Stimulated activated memory B cell treated with anti-CD40 and anti-IgM and Interleukin-4, amounts not matched to agents 10 μg/mL and 1 μg/mL and 100 μg/mL, for 72 hours (primary cell): ENCODE results near the gene HNF1B.

Source experiments
- ATAC-seq: fragments of 150-1000 bp; cut with Tn5 transposase; 2 replicates; pipeline ENCODE4 v1.10.0; 2021
- H3K27ac Mint-ChIP-seq: one replicate; pipeline ENCODE4 v1.8.0; 2022; ENCODE audit warnings: mild to moderate bottlenecking, mixed read lengths
- H3K27me3 Mint-ChIP-seq: one replicate; pipeline ENCODE4 v1.8.0; 2022; ENCODE audit warnings: mixed read lengths
- H3K36me3 Mint-ChIP-seq: one replicate; pipeline ENCODE4 v1.8.0; 2022; ENCODE audit warnings: mixed read lengths
- H3K4me1 Mint-ChIP-seq: one replicate; pipeline ENCODE4 v1.8.0; 2022; ENCODE audit warnings: mixed read lengths
- H3K4me3 Mint-ChIP-seq: one replicate; pipeline ENCODE4 v1.8.0; 2022; ENCODE audit warnings: mild to moderate bottlenecking, moderate library complexity, mixed read lengths
- H3K9me3 Mint-ChIP-seq: one replicate; pipeline ENCODE4 v1.8.0; 2022; ENCODE audit warnings: mixed read lengths

Gene HNF1B

DNA sequence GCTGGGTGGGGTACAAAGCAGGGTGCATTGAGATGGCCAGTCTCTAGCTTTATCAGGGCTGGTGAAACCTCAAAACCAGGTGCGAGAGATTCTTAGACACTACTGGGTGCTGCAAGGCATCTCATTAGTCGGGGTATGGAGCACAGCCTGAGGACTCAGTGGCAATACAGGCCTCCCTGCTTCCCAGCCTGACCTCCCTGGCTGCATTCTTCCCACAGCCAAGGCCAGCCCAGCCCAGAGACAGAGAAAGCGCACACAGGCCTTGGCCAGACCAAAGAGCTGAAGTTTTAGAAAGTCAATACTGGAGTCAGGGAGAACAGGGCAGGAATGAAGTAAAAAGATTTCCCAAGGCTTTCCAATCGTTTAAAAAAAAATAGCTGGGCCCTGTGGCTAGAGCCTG is 12.5 kb downstream of the HNF1B start:
- ATAC-seq: no peak

DNA sequence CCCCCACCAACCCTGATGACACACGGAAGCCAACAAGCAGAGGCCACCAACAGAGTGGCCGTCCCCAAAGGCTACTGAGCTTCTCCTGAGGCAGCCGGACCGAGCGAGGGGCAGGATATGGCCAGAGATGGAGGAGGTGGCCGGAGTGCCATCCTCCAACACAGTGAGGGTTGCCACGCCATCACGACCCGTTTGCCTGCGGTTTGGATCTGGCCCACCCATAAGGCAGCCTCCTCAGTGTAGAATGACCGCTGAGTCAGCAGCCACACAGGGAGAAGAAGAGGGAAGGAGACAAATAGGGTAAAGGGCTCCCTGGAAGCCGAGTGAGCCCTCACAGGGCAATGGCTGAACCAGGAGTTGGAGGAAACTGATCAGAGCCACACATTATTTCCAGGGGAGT is 13.8 kb downstream of the HNF1B start:
- Mint-ChIP-seq H3K27me3 (peaks cover 2% of the 10 kb centered on the region), H3K4me3 (no peak overlapping the region), H3K4me1 (peaks cover 2% of the 10 kb centered on the region), H3K36me3 (peaks cover 19% of the 10 kb centered on the region), H3K9me3 (no peaks in the 10 kb centered on the region), H3K27ac (no peak overlapping the region)
- ATAC-seq: no peak

More for the DNA sequence above, 12.5 kb downstream of the HNF1B start:
- Mint-ChIP-seq H3K4me1 (peaks cover 7% of the 10 kb centered on the region), H3K9me3 (no peaks in the 10 kb centered on the region), H3K27me3 (peaks cover 14% of the 10 kb centered on the region), H3K4me3 (no peak overlapping the region), H3K36me3 (peaks cover 30% of the 10 kb centered on the region), H3K27ac (no peak overlapping the region)

DNA sequence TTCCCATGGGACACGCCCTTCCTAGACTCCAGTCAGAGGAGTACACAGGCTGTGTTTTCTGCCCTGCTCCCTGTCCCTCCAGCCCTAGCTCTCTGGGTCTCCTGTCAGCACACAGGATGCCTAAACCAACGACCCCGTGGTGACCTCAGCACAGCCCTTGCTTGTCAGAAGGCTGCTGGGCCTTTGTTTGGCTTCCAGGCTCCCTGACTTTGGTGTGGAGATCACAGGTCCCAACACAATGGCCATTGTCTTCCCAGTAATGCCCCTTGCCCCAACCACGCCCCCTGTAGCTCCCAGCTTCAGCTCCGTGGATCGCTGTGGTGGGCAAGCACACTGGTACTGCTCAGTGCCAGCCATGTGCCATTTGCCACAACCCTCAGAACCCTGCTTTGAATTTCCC is 15.0 kb downstream of the HNF1B start:
- no peak for ATAC-seq
- no peaks in the 10 kb centered on the region for H3K9me3 Mint-ChIP-seq
- no peak overlapping the region for H3K27ac Mint-ChIP-seq
- H3K4me3 Mint-ChIP-seq: no peak overlapping the region
- H3K36me3 Mint-ChIP-seq: peaks cover 19% of the 10 kb centered on the region
- H3K4me1 Mint-ChIP-seq: no peaks in the 10 kb centered on the region
- no peaks in the 10 kb centered on the region for H3K27me3 Mint-ChIP-seq

DNA sequence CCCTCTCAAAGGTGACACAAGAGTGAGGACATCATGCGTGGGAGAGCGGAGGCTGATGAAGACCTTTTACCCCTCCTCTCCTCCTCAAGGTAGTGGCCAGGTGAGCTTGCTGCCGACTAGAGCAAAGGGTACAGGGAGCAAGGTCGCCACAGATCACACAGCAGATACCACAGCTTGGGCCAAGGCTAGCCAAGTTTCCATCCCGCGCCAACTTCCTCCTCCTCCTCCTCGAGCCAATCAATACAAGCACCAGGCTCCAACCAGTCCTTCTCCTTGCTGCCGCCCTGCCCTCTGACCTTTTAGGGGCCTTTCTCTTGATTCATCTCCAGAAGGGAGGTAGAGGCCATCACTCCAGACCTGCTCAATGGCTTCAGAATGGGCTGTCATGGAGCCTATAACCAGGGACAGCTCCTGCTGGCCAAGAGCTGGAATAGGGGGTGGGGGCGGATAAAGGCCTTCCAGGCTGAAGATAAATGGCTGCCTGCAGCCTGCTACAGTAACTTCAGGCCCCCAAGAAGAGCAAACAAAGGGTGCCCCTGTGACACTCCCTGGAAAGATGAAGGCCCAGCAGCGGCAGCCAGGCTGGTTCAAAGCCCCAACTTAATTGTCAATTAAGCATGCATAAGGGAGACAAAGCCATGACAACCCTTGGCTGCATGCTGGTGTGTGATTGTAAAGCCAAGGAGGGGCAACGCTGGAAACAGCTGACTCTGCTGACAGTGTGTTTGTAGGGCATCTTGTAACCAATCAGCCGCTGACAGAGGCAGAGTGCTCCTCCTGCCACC is 17.8 kb downstream of the HNF1B start:
- no peaks in the 10 kb centered on the region for H3K9me3 Mint-ChIP-seq
- ATAC-seq: no peak
- H3K4me3 Mint-ChIP-seq: no peak overlapping the region
- no peak overlapping the region for H3K27ac Mint-ChIP-seq
- no peaks in the 10 kb centered on the region for H3K4me1 Mint-ChIP-seq
- H3K27me3 Mint-ChIP-seq: no peaks in the 10 kb centered on the region
- peaks cover 8% of the 10 kb centered on the region for H3K36me3 Mint-ChIP-seq

DNA sequence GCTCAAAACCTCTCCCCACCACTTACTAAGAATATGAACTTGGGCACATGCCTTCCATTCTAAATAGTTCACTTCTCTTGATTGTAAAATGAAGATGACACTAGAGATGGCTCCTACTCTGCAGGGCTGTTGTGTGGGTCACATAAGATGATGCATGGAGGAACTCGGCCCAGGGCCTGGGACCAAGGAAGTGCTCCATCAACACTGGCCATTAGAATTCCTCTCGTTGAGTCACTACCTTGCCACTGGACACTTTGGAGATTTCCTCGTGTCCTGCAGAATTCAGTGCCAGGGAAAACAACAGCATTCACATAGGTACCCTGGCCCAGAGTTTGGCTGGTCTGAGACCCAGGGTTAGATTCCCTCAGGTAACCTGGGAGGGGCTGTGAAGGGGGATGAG is 18.6 kb downstream of the HNF1B start:
- Mint-ChIP-seq H3K9me3 (no peaks in the 10 kb centered on the region), H3K36me3 (peaks cover 5% of the 10 kb centered on the region), H3K4me3 (no peak overlapping the region), H3K27ac (no peak overlapping the region), H3K27me3 (no peaks in the 10 kb centered on the region), H3K4me1 (no peaks in the 10 kb centered on the region)
- no peak for ATAC-seq

DNA sequence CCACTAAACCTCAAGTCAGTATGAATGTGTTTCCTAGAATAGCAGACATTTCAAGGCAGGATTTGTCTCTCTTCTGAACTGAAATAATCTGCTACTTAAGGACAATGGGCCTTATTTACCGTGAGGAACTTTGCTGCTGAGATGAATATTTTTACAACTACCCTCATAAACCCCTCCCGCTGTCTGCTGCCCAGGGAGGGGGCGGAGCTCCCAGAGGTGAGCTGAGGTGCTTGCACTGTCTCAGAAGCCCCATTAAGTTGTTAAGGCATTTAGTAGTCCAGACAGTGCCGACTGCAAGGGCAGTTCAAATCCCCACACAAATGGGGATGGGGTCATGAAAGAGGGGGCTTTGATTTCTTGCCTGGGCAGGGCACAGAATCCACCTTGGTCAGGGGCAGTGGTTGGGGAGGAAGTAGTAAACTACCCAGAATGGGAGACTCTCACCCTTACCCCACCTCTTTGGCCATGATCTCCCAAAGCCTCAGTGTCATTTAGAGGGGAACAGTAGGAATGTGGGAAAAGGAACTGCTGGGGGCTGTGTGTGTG is 19.2 kb downstream of the HNF1B start:
- Mint-ChIP-seq H3K27me3 (no peaks in the 10 kb centered on the region), H3K27ac (no peak overlapping the region), H3K9me3 (no peaks in the 10 kb centered on the region), H3K4me3 (no peak overlapping the region), H3K4me1 (no peaks in the 10 kb centered on the region), H3K36me3 (no peaks in the 10 kb centered on the region)
- ATAC-seq: no peak

DNA sequence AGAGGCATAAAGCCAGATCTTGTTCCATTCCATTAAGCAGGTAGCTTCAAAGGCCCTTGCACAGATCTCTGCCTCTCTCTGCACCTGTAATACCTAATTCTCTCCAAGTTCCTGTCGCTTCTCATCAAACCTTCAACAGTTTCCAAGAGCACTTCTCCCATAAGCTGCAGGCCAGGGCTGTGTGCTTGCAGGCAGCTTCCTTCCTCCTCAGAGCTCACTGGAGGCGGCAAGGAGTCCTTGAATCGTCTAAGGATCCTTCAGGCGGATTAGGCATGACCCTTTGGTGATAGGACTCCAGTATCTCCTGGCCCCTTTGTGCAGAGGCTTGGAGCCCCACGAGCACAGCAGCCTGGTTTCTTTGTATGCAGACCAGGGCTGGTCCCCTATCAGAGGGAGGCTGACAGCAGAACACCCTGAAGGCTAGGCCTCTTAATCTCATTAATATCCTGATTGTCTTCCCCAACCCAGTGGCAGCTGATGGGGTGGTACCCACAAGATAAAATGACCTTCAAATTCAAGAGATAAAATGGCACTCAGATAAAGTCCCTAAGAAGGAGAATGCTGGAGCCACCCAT is 19.8 kb downstream of the HNF1B start:
- Mint-ChIP-seq H3K27ac (no peak overlapping the region), H3K27me3 (no peaks in the 10 kb centered on the region), H3K4me1 (no peaks in the 10 kb centered on the region), H3K4me3 (no peak overlapping the region), H3K36me3 (no peaks in the 10 kb centered on the region), H3K9me3 (no peaks in the 10 kb centered on the region)
- no peak for ATAC-seq

DNA sequence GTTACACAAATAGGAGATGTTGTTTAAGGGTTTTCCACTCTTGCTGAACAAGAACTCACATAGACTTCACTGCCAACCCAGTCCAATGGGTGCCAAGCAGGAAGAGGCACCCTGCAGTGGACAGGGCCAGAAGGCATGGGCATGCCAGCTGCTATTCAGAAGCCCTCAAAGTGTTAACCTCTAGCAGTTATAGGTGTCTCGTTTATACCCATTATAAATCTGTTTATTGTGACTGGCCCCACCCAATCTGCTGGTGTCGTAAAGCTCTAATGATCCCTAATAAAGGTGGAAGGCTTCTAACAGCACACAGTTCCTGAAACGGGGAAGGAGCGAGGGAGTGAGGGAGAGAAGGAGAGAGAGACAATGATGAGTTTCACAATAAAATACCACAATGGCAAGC is 23.9 kb downstream of the HNF1B start:
- H3K4me1 Mint-ChIP-seq: no peaks in the 10 kb centered on the region
- peaks cover 9% of the 10 kb centered on the region for H3K27me3 Mint-ChIP-seq
- no peaks in the 10 kb centered on the region for H3K9me3 Mint-ChIP-seq
- H3K36me3 Mint-ChIP-seq: no peaks in the 10 kb centered on the region
- H3K4me3 Mint-ChIP-seq: no peak overlapping the region
- no peak for ATAC-seq
- H3K27ac Mint-ChIP-seq: no peak overlapping the region

DNA sequence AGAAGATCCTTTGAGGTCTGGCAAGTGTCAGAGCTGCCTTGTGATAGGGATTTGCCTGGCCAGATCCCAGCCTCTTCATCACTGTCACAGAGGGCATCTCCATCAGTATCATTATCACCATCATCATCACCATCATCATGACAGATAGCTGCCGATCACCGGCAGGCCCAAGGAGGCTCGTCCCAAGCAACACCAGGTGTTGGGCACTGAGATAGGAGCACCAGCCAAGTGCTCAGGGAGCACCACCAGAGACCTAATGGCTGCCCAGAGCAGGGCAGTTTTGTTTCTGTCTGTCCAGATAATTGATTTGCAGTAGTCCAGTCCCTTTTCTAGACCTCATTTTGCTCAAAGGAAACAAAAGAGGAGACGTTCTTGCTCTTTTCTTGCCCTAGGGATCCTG is 25.0 kb downstream of the HNF1B start:
- Mint-ChIP-seq H3K9me3 (no peaks in the 10 kb centered on the region), H3K36me3 (no peaks in the 10 kb centered on the region), H3K4me1 (no peaks in the 10 kb centered on the region), H3K4me3 (no peak overlapping the region), H3K27ac (no peak overlapping the region), H3K27me3 (peaks cover 20% of the 10 kb centered on the region)
- ATAC-seq: no peak

DNA sequence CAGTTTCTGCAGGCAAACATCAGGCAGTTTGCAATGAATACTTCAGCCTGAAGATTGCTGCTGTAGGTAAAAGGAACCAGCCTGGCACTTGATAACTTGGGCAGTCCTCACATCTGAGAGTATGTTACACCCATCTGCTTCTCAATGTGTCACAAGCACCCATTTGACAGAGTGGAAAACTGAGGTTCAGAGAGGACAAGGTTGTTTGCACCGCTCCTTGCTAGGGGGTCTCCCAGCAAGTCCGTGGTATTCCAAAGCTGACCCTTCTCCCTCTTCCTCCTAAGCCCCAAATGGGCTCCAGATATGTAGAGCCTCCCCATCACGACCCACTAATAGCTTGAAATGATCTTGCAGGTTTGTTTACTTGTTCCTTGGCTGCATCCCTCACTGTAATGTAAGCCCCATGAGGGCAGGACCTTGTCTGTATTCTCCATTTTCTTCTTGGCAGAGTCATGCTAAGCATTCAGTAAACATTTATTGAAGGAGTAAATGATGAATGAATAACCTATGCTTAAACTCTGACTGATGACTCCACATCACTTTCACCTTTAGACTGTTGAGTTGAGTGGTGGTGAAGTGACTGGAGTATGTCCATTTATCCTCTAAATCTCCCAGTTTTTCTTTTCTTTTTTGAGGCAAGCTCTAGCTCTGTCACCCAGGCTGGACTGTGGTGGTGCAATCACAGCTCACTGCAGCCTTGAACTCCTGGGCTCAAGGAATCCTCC is 26.4 kb downstream of the HNF1B start:
- H3K9me3 Mint-ChIP-seq: no peaks in the 10 kb centered on the region
- no peaks in the 10 kb centered on the region for H3K4me1 Mint-ChIP-seq
- H3K27me3 Mint-ChIP-seq: peaks cover 30% of the 10 kb centered on the region
- no peak overlapping the region for H3K4me3 Mint-ChIP-seq
- no peak overlapping the region for H3K27ac Mint-ChIP-seq
- ATAC-seq: no peak
- no peaks in the 10 kb centered on the region for H3K36me3 Mint-ChIP-seq

DNA sequence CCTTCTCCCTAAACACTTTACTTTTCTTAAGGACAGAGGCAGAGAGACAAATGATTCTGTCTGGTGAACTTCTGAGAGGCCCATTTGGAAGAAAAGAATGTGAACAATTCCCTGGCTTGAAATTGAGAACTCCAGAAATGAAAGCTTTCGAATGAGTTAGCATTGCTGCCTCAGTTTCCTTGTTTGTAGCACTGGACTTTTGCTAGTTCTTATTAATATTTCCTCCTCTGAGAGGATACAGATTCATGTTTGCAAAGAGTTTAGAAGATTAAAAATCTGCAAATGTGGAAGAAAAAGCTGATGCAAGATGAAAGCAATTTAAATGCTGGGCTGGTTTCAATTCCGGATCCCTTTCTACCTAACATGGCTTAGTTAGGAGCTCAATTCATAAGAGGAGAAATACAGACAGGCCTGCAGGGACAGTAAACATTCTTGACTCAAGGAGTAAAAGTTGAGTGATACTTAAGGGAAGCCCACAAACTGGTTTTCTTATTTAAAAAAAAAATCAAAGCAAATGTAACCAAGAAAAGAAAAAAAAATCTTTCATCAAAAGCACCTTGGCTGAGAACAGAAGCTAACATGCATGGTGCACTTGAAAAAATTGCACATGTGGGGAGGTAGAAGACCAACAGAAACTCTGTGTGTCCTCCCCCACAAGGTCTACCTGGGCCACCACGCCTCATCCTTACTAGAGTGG is 27.1 kb downstream of the HNF1B start:
- H3K9me3 Mint-ChIP-seq: no peaks in the 10 kb centered on the region
- no peak overlapping the region for H3K27ac Mint-ChIP-seq
- peaks cover 34% of the 10 kb centered on the region for H3K27me3 Mint-ChIP-seq
- no peaks in the 10 kb centered on the region for H3K4me1 Mint-ChIP-seq
- H3K36me3 Mint-ChIP-seq: no peaks in the 10 kb centered on the region
- no peak for ATAC-seq
- no peak overlapping the region for H3K4me3 Mint-ChIP-seq

DNA sequence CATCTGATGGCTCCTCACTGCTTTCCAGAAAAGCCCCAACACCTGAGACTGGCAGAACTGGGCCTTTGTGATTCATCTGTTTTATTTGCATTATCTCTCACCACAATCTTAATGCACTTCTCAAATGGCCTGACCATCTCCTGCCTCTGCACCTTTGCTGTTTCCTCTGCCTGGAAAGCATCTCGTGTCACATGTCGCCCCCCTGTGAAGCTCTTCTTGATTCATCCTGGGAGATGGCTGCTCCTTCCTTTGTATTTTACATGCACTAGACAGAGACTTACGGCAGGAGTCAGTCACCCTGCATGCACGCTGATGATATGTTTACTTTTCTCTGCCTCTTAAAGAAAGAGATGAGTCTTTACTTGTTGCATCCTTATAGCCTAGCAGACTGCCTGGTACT is 30.0 kb downstream of the HNF1B start:
- Mint-ChIP-seq H3K27ac (no peak overlapping the region), H3K4me1 (no peaks in the 10 kb centered on the region), H3K9me3 (no peaks in the 10 kb centered on the region), H3K4me3 (no peak overlapping the region), H3K27me3 (peaks cover 46% of the 10 kb centered on the region), H3K36me3 (peaks cover 9% of the 10 kb centered on the region)
- no peak for ATAC-seq

DNA sequence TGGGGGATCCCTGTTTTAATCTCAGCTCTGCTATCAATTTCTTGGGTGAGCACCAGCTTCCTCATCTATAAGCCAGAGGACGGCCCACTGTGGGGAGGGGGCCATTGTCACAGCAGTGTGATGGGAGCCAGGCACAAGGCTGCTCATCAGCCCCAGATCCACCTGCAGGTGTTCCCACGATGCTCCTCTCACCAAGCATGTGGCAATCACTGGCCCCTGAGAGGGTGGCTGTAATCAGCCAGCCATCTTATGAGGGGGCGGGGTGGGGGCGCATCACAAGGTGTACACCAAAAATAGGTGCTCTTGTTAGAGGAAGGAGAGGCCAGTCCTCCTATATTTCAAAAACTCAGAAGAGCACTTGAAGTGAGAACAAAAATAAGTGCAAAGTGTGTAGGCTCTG is 31.2 kb downstream of the HNF1B start:
- H3K27ac Mint-ChIP-seq: no peak overlapping the region
- H3K9me3 Mint-ChIP-seq: no peaks in the 10 kb centered on the region
- H3K36me3 Mint-ChIP-seq: peaks cover 15% of the 10 kb centered on the region
- H3K27me3 Mint-ChIP-seq: peaks cover 46% of the 10 kb centered on the region
- H3K4me3 Mint-ChIP-seq: no peak overlapping the region
- no peak for ATAC-seq
- peaks cover 6% of the 10 kb centered on the region for H3K4me1 Mint-ChIP-seq

DNA sequence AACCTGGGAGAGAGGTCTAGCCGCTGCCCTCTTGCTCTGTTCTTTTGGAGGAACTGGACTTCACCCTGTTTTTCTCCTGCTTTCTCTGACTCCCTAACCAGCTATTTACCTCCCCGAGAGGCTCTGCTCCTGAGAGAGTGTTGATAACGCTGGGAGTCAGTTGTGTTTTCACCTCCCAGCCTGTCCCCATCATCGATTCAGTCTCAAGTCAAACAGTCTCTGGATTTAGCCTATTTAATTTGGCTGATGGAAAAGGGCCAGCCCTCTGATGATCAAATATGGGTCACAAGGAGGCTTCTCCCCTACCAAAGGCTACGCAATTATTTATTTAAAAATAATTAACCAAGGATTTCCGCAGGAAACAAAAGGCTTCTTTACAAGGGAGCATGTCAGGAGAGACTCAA is 31.8 kb downstream of the HNF1B start:
- ATAC-seq: no peak
- H3K27ac Mint-ChIP-seq: no peak overlapping the region
- H3K27me3 Mint-ChIP-seq: peaks cover 46% of the 10 kb centered on the region
- no peaks in the 10 kb centered on the region for H3K9me3 Mint-ChIP-seq
- no peak overlapping the region for H3K4me3 Mint-ChIP-seq
- H3K36me3 Mint-ChIP-seq: peaks cover 15% of the 10 kb centered on the region
- peaks cover 7% of the 10 kb centered on the region for H3K4me1 Mint-ChIP-seq

DNA sequence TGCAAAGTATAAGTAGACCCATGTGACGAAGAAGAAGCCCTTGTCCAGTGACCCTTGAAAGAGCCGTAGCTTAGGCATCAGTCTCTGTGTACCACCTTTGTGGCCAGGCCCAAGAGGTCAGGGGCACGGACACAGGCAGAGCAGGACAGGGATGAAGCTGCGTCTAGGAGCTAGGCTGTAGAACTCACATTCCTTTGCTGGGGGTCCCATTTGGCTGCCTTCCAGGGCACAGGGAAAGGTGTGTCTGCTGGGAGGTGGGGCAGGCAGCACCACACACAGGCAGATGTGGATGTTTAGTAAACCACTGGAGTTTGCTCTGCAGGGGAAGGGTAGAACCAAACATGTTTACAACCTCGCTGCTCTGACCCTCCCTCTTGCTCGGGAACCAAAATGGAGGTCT is 33.7 kb downstream of the HNF1B start:
- Mint-ChIP-seq H3K9me3 (no peaks in the 10 kb centered on the region), H3K4me1 (peaks cover 7% of the 10 kb centered on the region), H3K36me3 (peaks cover 15% of the 10 kb centered on the region), H3K27me3 (peaks cover 37% of the 10 kb centered on the region), H3K27ac (no peak overlapping the region), H3K4me3 (no peak overlapping the region)
- no peak for ATAC-seq
